ENCODE results near the gene CHCHD5.

The CHCHD5 gene

DNA sequence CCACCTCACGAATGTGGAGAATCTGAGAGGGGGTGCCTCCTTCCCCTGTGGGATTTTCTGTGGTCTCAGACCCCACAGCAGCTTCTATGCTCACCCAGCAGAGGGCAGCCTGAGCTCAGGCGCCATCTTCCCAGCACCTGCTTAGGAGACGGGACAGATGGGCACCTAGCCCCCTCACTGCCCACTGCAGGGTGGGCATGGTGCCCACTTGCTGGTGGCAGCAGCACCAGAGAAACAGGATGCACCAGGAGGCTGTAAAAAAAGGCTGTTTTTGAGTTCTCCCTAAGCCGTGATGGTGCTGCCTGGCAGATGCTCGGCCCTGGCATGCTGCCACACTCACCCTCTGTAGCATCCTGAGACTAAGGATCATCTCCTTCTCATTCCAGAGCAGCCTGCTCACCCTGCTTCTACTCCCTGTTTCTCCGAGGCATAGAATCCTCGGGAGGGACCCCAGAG, 42.2 kb downstream of the CHCHD5 start:
- FAIRE-seq = no peak

DNA sequence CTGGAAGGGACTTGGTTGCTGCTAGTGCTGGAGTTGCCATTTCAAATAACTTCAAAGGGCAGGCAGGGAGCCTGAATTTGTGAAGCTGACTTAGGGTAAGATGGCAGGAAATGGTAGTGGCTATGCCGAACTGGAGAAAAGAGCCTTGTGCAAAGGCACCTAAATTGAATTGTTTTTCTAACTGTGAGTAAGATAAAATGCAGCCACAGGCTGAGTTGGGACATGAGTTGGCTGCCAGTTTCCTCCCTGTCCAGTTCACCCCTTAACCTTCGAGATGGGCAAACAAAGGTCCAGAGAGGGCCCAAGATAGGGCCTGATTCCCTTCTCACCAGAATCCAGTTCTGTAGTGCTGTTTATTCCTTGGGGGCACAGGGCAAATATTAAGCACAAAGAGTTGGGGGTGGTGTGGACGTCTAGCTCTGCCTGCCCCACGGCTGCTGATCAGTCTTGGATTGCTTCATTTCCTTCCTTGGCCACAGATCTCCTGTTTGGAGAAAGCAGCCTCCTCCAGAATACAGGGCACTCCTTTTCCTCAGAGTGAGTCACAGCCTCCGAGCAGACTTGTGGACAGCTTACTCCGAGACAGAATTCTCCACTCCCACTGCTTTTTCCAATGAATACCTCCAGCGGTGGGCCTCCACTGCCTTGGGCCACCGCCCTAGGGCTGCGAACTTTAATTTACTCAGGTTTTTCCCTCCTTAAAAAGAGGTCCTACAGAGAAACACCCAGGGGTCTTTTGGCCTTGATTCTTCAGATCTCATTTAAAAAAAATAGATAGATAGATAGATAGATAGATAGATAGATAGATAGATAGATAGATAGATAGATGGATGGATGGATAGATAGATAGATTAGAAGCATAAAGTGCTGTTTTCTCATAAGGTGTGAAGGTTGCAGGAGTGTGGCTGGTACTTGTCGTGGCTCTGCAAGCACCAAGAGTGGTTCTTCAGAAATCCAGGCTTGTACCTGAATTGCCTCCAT, 42.9 kb downstream of the CHCHD5 start:
- no peak for FAIRE-seq

DNA sequence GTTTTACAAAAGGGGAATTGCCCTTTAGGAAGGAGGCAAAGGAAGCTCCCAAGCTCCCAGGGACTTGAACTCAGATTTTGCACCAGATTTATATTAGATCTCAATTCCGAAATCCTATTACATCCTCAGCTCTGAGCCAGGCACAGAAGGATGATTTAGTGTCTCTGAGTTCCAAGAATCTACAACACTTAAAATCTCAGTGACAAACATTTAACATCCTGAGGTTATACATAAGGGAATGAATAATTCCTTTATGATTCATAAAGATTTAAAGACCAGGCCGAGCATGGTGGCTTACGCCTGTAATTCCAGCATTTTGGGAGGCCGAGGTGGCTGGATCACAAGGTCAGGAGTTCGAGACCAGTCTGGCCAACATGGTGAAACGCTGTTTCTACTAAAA, 44.8 kb downstream of the CHCHD5 start:
- no peak for FAIRE-seq

DNA sequence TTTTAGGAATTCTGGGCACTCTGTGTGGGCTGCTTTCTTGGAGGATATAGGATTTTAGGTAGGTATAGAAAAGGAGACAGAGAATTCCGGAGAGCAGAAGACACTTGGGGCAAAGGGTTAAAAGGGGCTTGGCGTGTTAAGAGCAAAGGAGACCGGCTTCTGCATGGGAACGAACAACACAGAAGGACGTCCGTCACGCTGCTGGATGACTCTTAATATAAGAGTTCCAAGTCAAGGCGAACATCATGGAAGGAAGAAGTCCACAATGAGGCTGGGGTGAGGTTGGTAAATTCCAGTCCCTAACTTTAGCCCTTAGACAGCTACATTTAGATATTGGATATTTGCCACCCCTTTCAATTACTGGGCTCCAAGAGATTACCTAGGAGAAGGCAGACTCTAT, 45.4 kb downstream of the CHCHD5 start:
- FAIRE-seq = no peak

DNA sequence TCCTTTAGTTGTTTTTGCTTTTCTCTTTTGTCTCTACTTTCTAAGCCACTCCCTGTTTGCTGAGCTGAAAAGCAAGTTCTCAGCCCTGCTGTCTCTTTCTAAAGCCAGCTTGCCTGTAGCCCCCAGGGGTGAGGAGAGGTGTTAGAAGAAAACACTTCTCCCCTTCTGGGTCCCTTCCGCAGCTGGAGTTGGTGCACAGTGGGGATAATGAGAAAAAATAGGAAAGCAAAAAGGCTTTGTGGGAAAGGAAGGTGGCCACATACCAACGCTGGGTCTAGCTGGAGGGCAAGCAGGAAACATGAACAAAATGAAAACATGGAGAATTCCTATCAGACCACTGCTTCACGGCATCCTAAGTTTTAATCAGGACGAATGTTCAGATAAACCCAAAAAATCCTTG, 45.9 kb downstream of the CHCHD5 start:
- no peak for FAIRE-seq

DNA sequence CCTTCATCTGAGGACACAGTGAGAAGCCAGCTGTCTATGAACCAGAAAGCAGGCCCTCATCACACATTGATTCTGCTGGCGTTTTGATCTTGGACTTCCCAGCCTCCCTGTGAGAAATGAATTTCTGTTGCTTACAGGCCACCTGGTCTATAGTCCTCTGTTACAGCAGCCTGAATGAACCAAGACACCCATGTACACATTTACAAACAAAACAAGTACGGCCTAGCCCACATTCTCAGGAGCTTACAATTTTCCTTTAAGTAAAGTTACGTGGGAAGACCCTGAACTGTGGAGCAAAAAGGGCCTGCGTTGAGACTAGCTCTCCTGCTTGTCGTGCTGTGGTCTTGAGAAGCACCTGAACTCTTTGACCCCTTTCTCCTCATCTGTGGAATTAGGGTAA, 49.3 kb downstream of the CHCHD5 start:
- no peak for FAIRE-seq

DNA sequence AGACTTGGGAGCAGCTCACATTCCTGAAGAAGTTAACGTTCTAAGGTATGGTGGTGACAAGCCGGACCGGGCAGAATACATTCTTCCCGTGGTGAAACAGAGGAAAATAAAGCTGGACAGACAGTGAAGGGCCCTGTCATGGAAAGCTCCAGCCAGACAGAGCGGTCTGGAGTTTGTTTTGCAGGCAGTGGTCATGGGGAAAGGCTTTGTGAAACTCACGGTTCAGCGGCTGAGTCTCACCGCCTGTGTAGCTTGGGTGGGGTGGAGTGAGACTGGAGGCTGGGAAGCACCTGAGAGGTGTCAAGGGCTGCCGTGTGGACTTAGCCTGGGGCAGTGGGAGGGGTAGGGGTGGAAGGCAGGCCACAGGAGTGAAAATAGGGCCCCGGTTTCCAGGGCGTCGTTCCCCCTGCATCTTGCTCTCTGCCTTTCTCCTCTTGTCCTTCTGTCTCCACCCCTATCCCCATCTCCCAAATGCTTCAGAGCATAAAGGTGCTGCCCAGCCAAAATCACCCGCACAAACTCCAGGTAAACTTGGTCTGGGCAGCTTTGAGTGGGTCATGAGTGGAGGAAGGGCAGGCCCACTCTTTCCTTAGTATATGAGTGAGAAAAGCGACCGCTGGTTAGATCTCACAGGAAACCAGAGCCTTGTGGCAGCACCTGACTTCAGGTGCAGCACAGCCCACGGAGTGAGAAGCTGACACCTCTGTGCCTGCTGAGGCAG, 49.9 kb downstream of the CHCHD5 start:
- no peak for FAIRE-seq

DNA sequence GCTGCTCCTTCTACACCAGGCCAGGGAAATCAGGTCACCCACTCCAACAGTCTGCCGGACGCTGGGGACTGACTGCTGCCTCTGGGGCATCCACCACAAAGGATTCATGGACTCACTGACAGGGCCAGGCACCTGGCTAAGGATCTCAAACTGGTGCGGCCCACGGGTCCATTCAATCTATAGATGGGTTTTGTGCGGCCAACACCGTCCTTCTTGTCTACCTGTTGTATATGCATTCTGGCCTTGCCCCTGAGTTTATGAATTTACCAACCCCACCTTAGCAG, 50.4 kb downstream of the CHCHD5 start:
- FAIRE-seq = no peak

DNA sequence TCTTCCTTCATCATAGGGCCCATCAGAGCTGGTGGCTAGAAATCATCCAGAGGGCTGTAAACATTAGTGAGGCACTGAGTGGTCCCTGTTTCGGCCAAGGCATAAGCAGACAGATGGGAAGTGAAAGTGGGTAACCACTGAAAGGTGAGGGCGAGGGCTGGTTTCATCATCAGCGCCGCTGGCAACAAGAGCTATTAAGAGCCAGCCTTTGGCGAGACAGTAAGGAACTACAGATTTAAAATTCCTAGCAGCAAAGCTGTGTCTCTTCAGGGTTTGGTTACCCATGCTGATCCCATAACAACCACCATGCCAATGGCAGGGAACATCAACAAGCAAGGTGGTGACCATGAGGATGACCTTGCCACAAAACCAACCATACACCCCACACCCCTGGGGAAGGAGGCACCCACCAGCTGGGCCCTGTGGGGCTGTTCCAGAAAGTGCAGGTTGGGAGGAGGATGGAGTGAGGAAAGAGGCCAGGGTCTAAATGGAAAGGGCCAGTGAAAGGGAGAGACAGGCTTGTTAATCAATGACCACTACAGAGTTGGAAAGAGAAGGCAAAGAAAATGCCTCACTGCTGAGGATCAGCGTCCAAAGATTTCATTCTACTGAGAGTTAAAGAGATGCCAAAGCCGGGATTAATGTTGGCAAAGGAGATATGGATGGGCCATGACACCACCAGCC, 52.3 kb downstream of the CHCHD5 start:
- no peak for FAIRE-seq

DNA sequence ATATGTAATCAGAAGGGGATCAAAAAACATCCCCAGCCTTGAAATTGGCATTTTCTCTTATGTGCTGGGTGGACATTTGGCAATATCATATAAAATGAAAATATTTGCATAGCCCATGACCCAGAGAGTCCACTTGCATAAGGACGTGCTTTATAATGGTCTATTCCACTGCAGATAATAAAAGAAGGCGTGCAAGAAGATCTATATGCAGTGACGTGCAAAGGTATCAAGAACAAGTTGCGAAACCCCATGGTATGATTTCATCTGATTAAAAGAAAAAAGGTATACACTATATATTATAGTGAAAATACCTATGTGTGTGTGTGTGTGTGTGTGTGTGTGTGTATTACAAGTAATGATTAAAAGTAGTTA, 52.9 kb downstream of the CHCHD5 start:
- no peak for FAIRE-seq

Measured in colon (tissue), 2 donors.